A549 (cell line): ENCODE results near the gene MUC5B. TPM values are rescaled to one million over a fixed set of nuclear protein-coding genes. Genes with fewer than 3 reads are reported as not detected.

ENCODE experiments used
- ATAC-seq, 2 experiments: fragments of 200-7000 bp in 1 of 2; fragments of >200 bp in 1 of 2; cut with Nextera tagmentation in 1 of 2; cut with Tn5 transposase in 1 of 2; 3 replicates each; pipeline versions ENCODE4 v1.8.0 to v1.9.1; 2018 to 2020; ENCODE audit warnings: mild to moderate bottlenecking in 1 of 2, moderate library complexity in 1 of 2
- CTCF ChIA-PET: fragments of 300-600 bp; sonication (Branson Sonifier 250); formaldehyde crosslinking; extraction: SDS; loops from one replicate; lab custom pipeline; 2021; ENCODE audit warnings: antibody characterized with exemption, inconsistent platforms; lab: Yijun Ruan, JAX
- POLR2A ChIA-PET: fragments of 350-600 bp; formaldehyde crosslinking; extraction: SDS; loops from one replicate; lab custom pipeline; 2021; ENCODE audit warnings: antibody characterized with exemption, inconsistent platforms; lab: Yijun Ruan, JAX
- DNase-seq, 2 experiments: peaks; one replicate each; pipeline versions ENCODE4 v3.0.0 to v3.0.0-alpha.2; 2011 to 2016; ENCODE audit warnings: low read depth in 1 of 2, low spot score in 1 of 2
- FAIRE-seq: peaks from 2 replicates; lab custom pipeline; 2011; peaks lifted over from hg19 to GRCh38; lab: Jason Lieb, UNC
- H3K27ac ChIP-seq, 2 experiments: fragments of >200 bp; sonication (Bioruptor Twin); formaldehyde crosslinking; 3 replicates each; pipeline ENCODE4 v1.5.1; 2016 to 2017
- H3K4me1 ChIP-seq: fragments of >200 bp; sonication (Bioruptor Twin); formaldehyde crosslinking; 3 replicates; pipeline ENCODE4 v1.6.1; 2016
- H3K4me2 ChIP-seq: fragments of >200 bp; sonication (Bioruptor Twin); formaldehyde crosslinking; 3 replicates; pipeline ENCODE4 v1.6.1; 2016
- H3K4me3 ChIP-seq: fragments of >200 bp; sonication (Bioruptor Twin); formaldehyde crosslinking; 3 replicates; pipeline ENCODE4 v1.5.1; 2016
- H3K9me3 ChIP-seq: fragments of >200 bp; sonication (Bioruptor Twin); formaldehyde crosslinking; 3 replicates; pipeline ENCODE4 v1.6.1; 2016
- ATOH8 ChIP-seq: fragments of 250-450 bp; sonication (Bioruptor Pico); IDR thresholded peaks from 2 replicates; pipeline ENCODE4 v1.5.0; 2020; ENCODE audit warnings: low read depth, mild to moderate bottlenecking, moderate library complexity
- CEBPB ChIP-seq, 2 experiments: fragments of >200 bp in 1 of 2; sonication (Bioruptor Twin) in 1 of 2; formaldehyde crosslinking in 1 of 2; IDR thresholded peaks; 2 replicates each; pipeline ENCODE4 v1.6.1; 2012 to 2016
- CHD2 ChIP-seq: fragments of 150-350 bp; IDR thresholded peaks from 2 replicates; pipeline ENCODE4 v1.6.1; 2014; ENCODE audit warnings: low read length; ENCODE audit not compliant: partially characterized antibody
- CTCF ChIP-seq: fragments of >200 bp; sonication (Bioruptor Twin); formaldehyde crosslinking; IDR thresholded peaks from 3 replicates; pipeline ENCODE4 v1.5.1; 2016
- E2F6 ChIP-seq: IDR thresholded peaks from 2 replicates; pipeline ENCODE4 v1.6.1; 2012; ENCODE audit warnings: low read depth, borderline replicate concordance
- EHF ChIP-seq: fragments of 250-450 bp; sonication (Bioruptor Pico); IDR thresholded peaks from 2 replicates; pipeline ENCODE4 v1.5.0; 2020; ENCODE audit warnings: mild to moderate bottlenecking
- EHMT2 ChIP-seq: fragments of 200-600 bp; sonication (generic); IDR thresholded peaks from 2 replicates; pipeline ENCODE4 v1.6.1; 2016; ENCODE audit warnings: antibody characterized with exemption, low read depth, mild to moderate bottlenecking, moderate library complexity
- ELK1 ChIP-seq: fragments of 150-350 bp; IDR thresholded peaks from 2 replicates; pipeline ENCODE4 v1.6.1; 2014; ENCODE audit warnings: low read depth, mild to moderate bottlenecking, low read length
- ESRRA ChIP-seq: fragments of 150-350 bp; IDR thresholded peaks from 2 replicates; pipeline ENCODE4 v1.6.1; 2014; ENCODE audit warnings: mild to moderate bottlenecking, low read length, borderline replicate concordance
- FOSB ChIP-seq: fragments of 250-450 bp; sonication (Bioruptor Pico); IDR thresholded peaks from 2 replicates; pipeline ENCODE4 v1.5.0; 2020; ENCODE audit warnings: mild to moderate bottlenecking, moderate library complexity
- HDAC2 ChIP-seq: fragments of 200-600 bp; sonication (generic); IDR thresholded peaks from 2 replicates; pipeline ENCODE4 v1.6.1; 2016
- HOXA7 ChIP-seq: fragments of 250-450 bp; sonication (Bioruptor Pico); IDR thresholded peaks from 2 replicates; pipeline ENCODE4 v1.5.0; 2020; ENCODE audit warnings: mild to moderate bottlenecking, moderate library complexity
- HOXB5 ChIP-seq: fragments of 250-450 bp; sonication (Bioruptor Pico); IDR thresholded peaks from 2 replicates; pipeline ENCODE4 v1.5.0; 2020; ENCODE audit warnings: mild to moderate bottlenecking, moderate library complexity
- JUNB ChIP-seq: fragments of >200 bp; sonication (Bioruptor Twin); formaldehyde crosslinking; IDR thresholded peaks from 2 replicates; pipeline ENCODE4 v1.6.1; 2016
- KDM5A ChIP-seq: fragments of 200-600 bp; sonication (generic); IDR thresholded peaks from 2 replicates; pipeline ENCODE4 v1.6.1; 2016; ENCODE audit warnings: antibody characterized with exemption, mild to moderate bottlenecking
- MAX ChIP-seq: IDR thresholded peaks from 2 replicates; pipeline ENCODE4 v1.6.1; 2012
- MAZ ChIP-seq: fragments of 150-350 bp; IDR thresholded peaks from 2 replicates; pipeline ENCODE4 v1.6.1; 2014; ENCODE audit warnings: antibody characterized with exemption, low read depth, low read length, borderline replicate concordance
- MYC ChIP-seq: IDR thresholded peaks from 2 replicates; pipeline ENCODE4 v1.6.1; 2012; ENCODE audit warnings: mild to moderate bottlenecking, inconsistent platforms, low read length, improper control_type of control experiment, borderline replicate concordance
- NR3C1 ChIP-seq: fragments of >200 bp; sonication (Bioruptor Twin); formaldehyde crosslinking; IDR thresholded peaks from 3 replicates; pipeline ENCODE4 v1.6.1; 2017
- RAD21 ChIP-seq, 2 experiments: fragments of >200 bp in 1 of 2; sonication (Bioruptor Twin) in 1 of 2; formaldehyde crosslinking in 1 of 2; IDR thresholded peaks in 1 of 2; conservative IDR thresholded peaks in 1 of 2; 2 replicates in 1 of 2; 3 replicates in 1 of 2; pipeline ENCODE4 v1.6.1; 2012 to 2018; ENCODE audit warnings: inconsistent platforms in 1 of 2
- RARB ChIP-seq: fragments of 250-450 bp; sonication (Bioruptor Pico); IDR thresholded peaks from 2 replicates; pipeline ENCODE4 v1.8.0; 2021; ENCODE audit warnings: mild to moderate bottlenecking, moderate library complexity
- RCOR1 ChIP-seq: fragments of 150-350 bp; IDR thresholded peaks from 2 replicates; pipeline ENCODE4 v1.6.1; 2014; ENCODE audit warnings: antibody characterized with exemption, low read length, low read depth
- RNF2 ChIP-seq: fragments of 200-600 bp; sonication (generic); IDR thresholded peaks from 2 replicates; pipeline ENCODE4 v1.6.1; 2016; ENCODE audit warnings: low read depth, mild to moderate bottlenecking, antibody characterized with exemption, moderate library complexity, borderline replicate concordance
- TFCP2L1 ChIP-seq: fragments of 250-450 bp; sonication (Bioruptor Pico); IDR thresholded peaks from 2 replicates; pipeline ENCODE4 v1.5.0; 2021; ENCODE audit warnings: mild to moderate bottlenecking
- ZFP36 ChIP-seq: fragments of 450-650 bp; IDR thresholded peaks from 2 replicates; pipeline ENCODE4 v1.6.1; 2014; ENCODE audit warnings: borderline replicate concordance; ENCODE audit not compliant: partially characterized antibody
- ZNF302 ChIP-seq: fragments of 250-450 bp; sonication (Bioruptor Pico); IDR thresholded peaks from 2 replicates; pipeline ENCODE4 v1.9.0; 2021; ENCODE audit warnings: inconsistent platforms, mild to moderate bottlenecking, moderate library complexity
- ZSCAN20 ChIP-seq: fragments of 250-450 bp; sonication (Bioruptor Pico); IDR thresholded peaks from 2 replicates; pipeline ENCODE4 v1.8.0; 2022; ENCODE audit warnings: mild to moderate bottlenecking, moderate library complexity
- WGBS: methylation state at CpG from one replicate; pipeline ENCODE4 v1.1.6; 2017; ENCODE audit errors: missing lambda C conversion rate; 5-methylcytosine and 5-hydroxymethylcytosine counted together
- polyA plus RNA-seq, 4 experiments: library from polyadenylated mRNA; depleted of rRNA in 3 of 4; stranded (reverse); fragments of >200 nt; fragmentation: RNase III in 1 of 4; extraction: RNeasy Plus Mini Kit Qiagen cat#74134 plus additional on column Dnase treatment in 1 of 4; gene quantifications; 2 replicates in 3 of 4; 3 replicates in 1 of 4; pipeline ENCODE4 v1.2.3, GENCODE V29; 2011 to 2017

The MUC5B gene
- polyA plus RNA-seq, 2 of the 4 experiments (the other 2 are of a cell fraction), result 0.85 to 1.4 TPM

GRCh38 chr11:1291295-1292017 lies 68.6 kb downstream of the MUC5B start:
- Histone ChIP-seq H3K27ac (no peak overlapping the region), H3K4me1 (no peaks in the 10 kb centered on the region), H3K4me2 (no peak overlapping the region), H3K9me3 (no peaks in the 10 kb centered on the region), H3K4me3 (no peak overlapping the region)
- no peak for TF ChIP-seq ZFP36
- no peak for TF ChIP-seq ATOH8 (CRISPR knock-in tag)
- TF ChIP-seq ZNF302 (CRISPR knock-in tag), result no peak
- no peak for TF ChIP-seq EHF (CRISPR knock-in tag)
- no peak for TF ChIP-seq ZSCAN20 (CRISPR knock-in tag)
- no peak for TF ChIP-seq HOXB5 (CRISPR knock-in tag)
- no peak for TF ChIP-seq MYC
- no peak for TF ChIP-seq CTCF
- no peak for TF ChIP-seq NR3C1
- no peak for TF ChIP-seq KDM5A
- TF ChIP-seq ESRRA, result no peak
- no peak for TF ChIP-seq MAZ
- no peak for TF ChIP-seq JUNB
- no peak for TF ChIP-seq ELK1
- TF ChIP-seq RAD21 (conservative IDR thresholded peaks at IDR 0.05 in 1 of 2, IDR thresholded peaks at IDR 0.05 in 1 of 2), result no peak
- TF ChIP-seq MAX, result no peak
- no peak for TF ChIP-seq TFCP2L1
- TF ChIP-seq E2F6, result no peak
- TF ChIP-seq CEBPB (IDR thresholded peaks at IDR 0.05), result no peak
- TF ChIP-seq RCOR1, result no peak
- ATAC-seq (no peak), DNase-seq (no peak), FAIRE-seq (no peak)
- ChIA-PET POLR2A (no interaction called here), CTCF (interaction anchor here (1.1 to 3.2 kb wide), 4 partner anchors 10 to 225 kb away, joined by 3 to 16 read pairs (median 6); no protein-coding TSS in a partner anchor)
- 95% methylated on average over 25 of the region's 46 CpGs for WGBS

GRCh38 chr11:1292018-1292643 lies 69.3 kb downstream of the MUC5B start:
- no peak for DNase-seq
- ATAC-seq, result no peak
- Histone ChIP-seq H3K9me3 (no peaks in the 10 kb centered on the region), H3K27ac (no peak overlapping the region), H3K4me2 (no peak overlapping the region), H3K4me1 (no peaks in the 10 kb centered on the region), H3K4me3 (no peak overlapping the region)
- POLR2A ChIA-PET, result no interaction called here
- 95% methylated on average over 10 of the region's 10 CpGs for WGBS
- no peak for FAIRE-seq
- CTCF ChIA-PET, result interaction anchor here (1.1 to 3.2 kb wide), 4 partner anchors 11 to 224 kb away, joined by 3 to 16 read pairs (median 6); no protein-coding TSS in a partner anchor
- TF ChIP-seq RARB (CRISPR knock-in tag) (no peak), FOSB (CRISPR knock-in tag) (no peak), ZSCAN20 (CRISPR knock-in tag) (no peak), ESRRA (no peak), MAZ (no peak), HDAC2 (no peak), CTCF (no peak), CEBPB (IDR thresholded peaks at IDR 0.05) (no peak), EHMT2 (no peak), RNF2 (no peak), CHD2 (no peak), HOXA7 (CRISPR knock-in tag) (no peak)
